NCI-H345 (cell line): Measurements from ENCODE around the gene RNU11.
"Not testable (repeated sequence)": the region's sequence is repeated elsewhere in the genome, so short reads cannot be mapped to it uniquely, and the experiment has no call there.

Experiments
- DNase-seq: peaks from one replicate; lab custom pipeline; 2025; lab: John Stamatoyannopoulos, UW

The RNU11 gene

DNA sequence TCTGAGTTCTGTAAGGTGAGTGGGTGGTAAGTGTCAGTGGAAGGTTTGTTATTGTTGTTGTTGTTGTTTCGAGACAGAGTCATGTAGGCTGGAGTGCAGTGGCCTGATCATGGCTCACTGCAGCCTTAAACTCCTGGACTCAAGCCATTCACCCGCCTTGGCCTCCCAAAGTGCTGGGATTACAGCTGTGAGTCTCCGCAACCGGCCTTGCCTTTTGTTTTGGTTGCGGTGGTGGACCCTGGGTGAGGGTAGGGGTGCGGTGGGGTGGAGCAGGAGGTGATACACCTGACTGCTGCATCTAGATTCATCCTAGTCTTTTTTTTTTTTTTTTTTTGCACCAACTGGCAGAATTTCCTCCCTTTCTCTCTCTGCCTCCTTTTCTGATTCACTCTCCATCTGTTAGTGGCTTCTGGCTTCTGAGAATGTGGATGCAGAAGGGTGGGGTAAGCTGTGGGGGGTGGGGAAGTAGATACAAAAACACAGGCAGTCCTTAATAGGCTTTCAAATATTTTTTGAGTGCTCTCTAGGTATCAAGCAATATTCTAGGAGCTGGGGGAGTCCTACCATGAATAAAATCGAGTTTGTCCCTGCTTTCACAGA, 15.6 kb downstream of the RNU11 start:
- DNase-seq, result no peak

DNA sequence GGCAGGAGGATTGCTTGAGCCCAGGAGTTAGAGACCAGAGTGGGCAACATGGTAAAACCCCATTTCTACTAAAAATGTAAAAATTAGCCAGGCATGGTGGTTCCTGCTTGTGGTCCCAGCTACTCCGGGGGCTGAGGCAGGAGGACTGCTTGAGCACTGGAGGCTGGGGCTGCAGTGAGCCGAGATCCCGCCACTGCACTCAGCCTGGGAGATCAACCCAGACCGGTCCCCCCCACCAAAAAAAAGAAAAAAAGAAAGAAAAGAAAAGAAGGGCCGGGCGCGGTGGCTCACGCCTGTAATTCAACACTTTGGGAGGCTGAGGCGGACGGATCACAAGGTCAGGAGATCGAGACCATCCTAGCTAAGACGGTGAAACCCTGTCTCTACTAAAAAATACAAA, 18.4 kb downstream of the RNU11 start:
- no peak for DNase-seq

DNA sequence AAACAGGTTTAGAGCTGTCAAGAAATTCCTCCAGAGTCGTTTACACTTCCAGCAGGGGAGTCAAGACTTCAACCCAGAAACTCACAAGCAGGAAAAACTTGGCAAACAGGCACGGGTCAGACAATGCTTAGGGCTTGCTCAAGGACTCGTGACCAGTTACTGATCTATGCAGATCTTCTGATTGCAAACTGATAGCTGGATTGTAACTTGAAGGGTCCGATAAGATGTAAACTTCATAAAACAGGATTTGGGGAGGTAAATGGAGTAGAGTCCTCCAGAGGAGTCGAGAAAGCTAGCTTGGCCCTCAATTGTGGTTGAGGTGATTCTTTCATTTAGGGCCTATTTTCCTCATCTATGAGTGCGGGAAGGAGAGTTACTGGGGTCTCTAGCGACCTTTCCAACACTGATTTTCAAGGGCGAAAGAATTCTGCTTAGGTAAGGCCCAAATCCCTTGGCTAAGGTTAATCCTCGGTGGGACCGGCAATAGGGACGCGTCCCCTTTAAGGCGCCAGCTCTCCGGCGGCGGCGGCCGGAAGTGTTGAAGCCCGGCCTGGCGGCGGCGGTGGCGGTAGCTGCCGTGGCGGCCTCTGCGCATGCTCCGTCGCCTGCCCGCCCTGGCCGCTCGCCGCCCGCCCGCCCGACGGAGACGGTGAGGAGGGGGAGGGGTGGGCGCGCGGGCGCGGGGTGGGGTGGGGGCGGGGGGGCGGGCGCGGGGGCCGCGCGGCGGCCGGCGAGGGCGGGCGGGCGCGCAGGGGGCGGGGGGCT, 20.0 kb downstream of the RNU11 start, which contains the start of gene GMEB1:
GMEB1 (plus strand) TSS at position 594 of the 765 bp plus-strand sequence. CDS start 14,829 bp downstream, outside the sequence.
- DNase-seq, result peak; percentile 91

- peak; percentile 89 for DNase-seq
Observed at GRCh38 chr1:28668956-28669723, 20.7 kb downstream of the RNU11 start.

- DNase-seq, result no peak
Observed at GRCh38 chr1:28671254-28671780, 22.9 kb downstream of the RNU11 start.

- not testable (repeated sequence) for DNase-seq
Observed at GRCh38 chr1:28672971-28673370, 24.6 kb downstream of the RNU11 start.

- no peak for DNase-seq
Observed at GRCh38 chr1:28675924-28676257, 27.5 kb downstream of the RNU11 start.

GRCh38 chr1:28680151-28680550, 31.8 kb downstream of the RNU11 start:
- DNase-seq, result no peak

DNA sequence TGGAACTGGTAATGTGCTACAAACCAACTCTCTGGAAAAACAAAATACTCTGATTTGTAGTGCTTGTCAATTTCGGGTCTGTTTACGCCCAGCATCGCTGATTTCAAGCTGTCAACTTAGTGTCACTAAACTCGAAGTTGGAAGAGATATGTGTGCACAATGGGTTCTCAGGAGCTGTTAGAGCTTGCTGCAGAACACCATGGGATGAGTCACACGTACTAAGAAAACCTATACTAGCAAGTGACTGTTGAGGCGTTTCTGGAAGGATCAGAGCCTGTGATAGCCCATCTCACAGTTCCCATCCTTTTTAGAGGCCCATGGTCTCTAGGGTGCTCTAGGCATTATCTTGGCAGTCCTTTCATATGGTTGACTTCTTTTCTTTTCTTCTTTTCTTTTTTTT, 34.4 kb downstream of the RNU11 start:
- DNase-seq, result no peak

DNA sequence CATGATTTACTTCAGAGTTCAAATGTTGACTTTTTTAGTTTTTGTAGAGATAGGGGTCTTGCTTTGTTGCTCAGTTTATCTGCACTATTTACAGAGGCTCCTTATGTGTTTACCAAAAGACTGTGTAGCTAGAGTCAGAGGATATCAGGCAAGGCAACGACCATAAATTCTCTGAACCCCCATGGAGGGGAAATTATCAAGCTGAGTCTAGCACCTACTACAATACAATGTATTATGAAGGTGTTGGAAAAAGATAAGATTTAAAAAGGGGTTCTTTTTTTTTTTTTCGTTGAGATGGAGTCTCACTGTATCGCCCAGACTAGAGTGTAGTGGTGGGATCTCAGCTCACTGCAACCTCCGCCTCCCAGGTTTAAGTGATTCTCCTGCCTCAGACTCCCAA, 36.5 kb downstream of the RNU11 start:
- no peak for DNase-seq

DNA sequence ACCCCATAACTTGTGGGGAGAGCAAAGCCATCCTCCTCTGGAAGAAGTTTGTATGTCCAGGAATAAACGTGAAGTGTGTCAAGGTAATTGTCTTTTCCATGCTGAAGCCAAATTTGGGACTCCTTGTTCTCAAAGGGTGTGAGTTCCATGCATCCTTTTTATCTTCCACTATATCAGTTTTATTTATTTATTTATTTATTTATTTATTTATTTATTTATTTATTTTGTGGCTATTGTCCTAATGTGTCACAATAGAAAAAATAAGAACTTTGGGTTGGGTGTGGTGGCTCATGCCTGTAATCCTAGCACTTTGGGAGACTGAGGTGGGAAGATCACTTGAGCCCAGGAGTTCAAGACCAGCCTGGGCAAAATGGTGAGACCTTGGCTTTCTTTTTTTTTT, 43.2 kb downstream of the RNU11 start:
- not testable (repeated sequence) for DNase-seq
